HepG2 (cell line): Measurements from ENCODE around the gene COA5. TPM values are rescaled to one million over a fixed set of nuclear protein-coding genes. Genes with fewer than 3 reads are reported as not detected.

Experiments
- ATAC-seq: fragments of 200-7000 bp; cut with Tn5 transposase; 3 replicates; pipeline ENCODE4 v1.9.1; 2020; ENCODE audit warnings: mild to moderate bottlenecking, moderate library complexity
- BruUV-seq: library from RNA; stranded (reverse); fragments of 400-500 nt; replicated peaks from 2 replicates; lab custom pipeline; 2021; lab: Mats Ljungman, UMichigan
- CTCF ChIA-PET: fragments of 300-600 bp; formaldehyde crosslinking; extraction: SDS; loops from one replicate; lab custom pipeline; 2021; ENCODE audit warnings: low total read pairs, inconsistent platforms, low intra/inter-chr PET ratio; lab: Yijun Ruan, JAX
- POLR2A ChIA-PET: fragments of 350-600 bp; sonication (Branson Sonifier 250); formaldehyde crosslinking; loops from one replicate; lab custom pipeline; 2020; ENCODE audit warnings: antibody characterized with exemption, inconsistent platforms; lab: Yijun Ruan, JAX
- DNase-seq: peaks from one replicate; pipeline ENCODE4 v3.0.0-alpha.2; 2015; ENCODE audit warnings: low spot score
- FAIRE-seq: peaks from 3 replicates; lab custom pipeline; 2011; peaks lifted over from hg19 to GRCh38; lab: Jason Lieb, UNC
- H2AFZ ChIP-seq: one replicate; pipeline ENCODE4 v1.6.1; 2011; ENCODE audit warnings: low read length, inconsistent platforms
- H3K27ac ChIP-seq: fragments of 300-600 bp; 3 replicates; pipeline ENCODE4 v1.8.0; 2011; ENCODE audit warnings: mixed run types, mild to moderate bottlenecking, mixed read lengths, low read length, inconsistent platforms; ENCODE audit not compliant: insufficient read depth; ENCODE audit errors: extremely low read length
- H3K27me3 ChIP-seq, 2 experiments: fragments of 200-600 bp in 1 of 2; 2 replicates in 1 of 2; 3 replicates in 1 of 2; pipeline versions ENCODE4 v1.6.0 to v1.8.0; 2011; ENCODE audit warnings: low read length in 2 of 2, mild to moderate bottlenecking in 2 of 2, moderate library complexity in 2 of 2, inconsistent platforms in 1 of 2; ENCODE audit not compliant: insufficient read depth in 2 of 2, control insufficient read depth in 1 of 2
- H3K36me3 ChIP-seq, 2 experiments: fragments of 200-600 bp in 1 of 2; replicated peaks in 1 of 2; 2 replicates in 1 of 2; 3 replicates in 1 of 2; pipeline versions ENCODE4 v1.5.1 to v1.8.0; 2011; ENCODE audit warnings: low read length in 2 of 2, inconsistent platforms in 1 of 2; ENCODE audit not compliant: insufficient read depth in 2 of 2, control insufficient read depth in 1 of 2
- H3K4me1 ChIP-seq: 2 replicates; pipeline ENCODE4 v1.5.1; 2012; ENCODE audit warnings: low read length, inconsistent platforms; ENCODE audit not compliant: insufficient read depth
- H3K4me2 ChIP-seq: 2 replicates; pipeline ENCODE4 v1.6.0; 2011; ENCODE audit warnings: low read depth, low read length, inconsistent platforms
- H3K4me3 ChIP-seq, 3 experiments: fragments of 200-600 bp in 1 of 3; sonication (generic), shearing (Covaris generic) in 1 of 3; replicated peaks in 1 of 3; 2 replicates each; pipeline ENCODE4 v1.5.1; 2011 to 2016; ENCODE audit warnings: low read length in 3 of 3, inconsistent platforms in 2 of 3, low read depth in 2 of 3, mild to moderate bottlenecking in 2 of 3, control low read depth in 1 of 3, mixed read lengths in 1 of 3; ENCODE audit not compliant: insufficient read depth in 1 of 3
- H3K79me2 ChIP-seq: one replicate; pipeline ENCODE4 v1.6.1; 2011; ENCODE audit warnings: low read length, inconsistent platforms; ENCODE audit not compliant: insufficient read depth
- H3K9ac ChIP-seq: 2 replicates; pipeline ENCODE4 v1.6.0; 2011; ENCODE audit warnings: mild to moderate bottlenecking, low read depth, low read length, inconsistent platforms; ENCODE audit not compliant: insufficient read depth
- H3K9me3 ChIP-seq: 2 replicates; pipeline ENCODE4 v1.5.1; 2012; ENCODE audit warnings: mild to moderate bottlenecking, low read length
- H4K20me1 ChIP-seq: 2 replicates; pipeline ENCODE4 v1.6.0; 2011; ENCODE audit warnings: inconsistent platforms, mild to moderate bottlenecking, low read length, moderate library complexity; ENCODE audit not compliant: insufficient read depth
- KDM4B ChIP-seq: sonication (generic); formaldehyde crosslinking; IDR thresholded peaks from 2 replicates; pipeline ENCODE4 v1.4.0; 2020; ENCODE audit warnings: missing genetic modification reagents
- KDM5B ChIP-seq: sonication (generic); formaldehyde crosslinking; IDR thresholded peaks from 2 replicates; pipeline ENCODE4 v1.4.0; 2020; ENCODE audit warnings: missing genetic modification reagents, mild to moderate bottlenecking, borderline replicate concordance
- ZNF383 ChIP-seq: sonication (generic); formaldehyde crosslinking; IDR thresholded peaks from 2 replicates; pipeline ENCODE4 v1.4.0; 2020; ENCODE audit warnings: missing genetic modification reagents, mild to moderate bottlenecking, borderline replicate concordance
- ZNF468 ChIP-seq: sonication (generic); formaldehyde crosslinking; IDR thresholded peaks from 2 replicates; pipeline ENCODE4 v1.8.0; 2022; ENCODE audit warnings: mild to moderate bottlenecking, moderate library complexity, missing genetic modification reagents
- ZNF766 ChIP-seq: sonication (generic); formaldehyde crosslinking; IDR thresholded peaks from 2 replicates; pipeline ENCODE4 v1.5.0; 2020; ENCODE audit warnings: missing genetic modification reagents, borderline replicate concordance
- WGBS: methylation state at CpG from one replicate; pipeline ENCODE4 v1.1.6; 2017; ENCODE audit warnings: low lambda C conversion rate; 5-methylcytosine and 5-hydroxymethylcytosine counted together
- in situ Hi-C: cut with HindIII; loops from 2 replicates; pipeline ENCODE4 v1.10.0; 2017; ENCODE audit warnings: low pct_unique_long_range_greater_than_20kb; ENCODE audit not compliant: extremely low pct_ligation_motif_present
- intact Hi-C: fragments of 100-400 bp; cut with micrococcal nuclease; formaldehyde crosslinking; loops from one replicate; pipeline ENCODE4 v1.10.0; 2022; ENCODE audit not compliant: unreplicated experiment
- polyA plus RNA-seq, 8 experiments: library from polyadenylated mRNA; depleted of rRNA in 3 of 8; stranded (reverse) in 7 of 8; unstranded in 1 of 8; fragments of >200 nt; fragmentation: Illumina TruSeq in 4 of 8; extraction: Trizol in 4 of 8; gene quantifications; 2 replicates each; pipeline versions ENCODE4 v1.2.1 to v1.2.3, GENCODE V29; 2011 to 2016; ENCODE audit warnings: low read depth in 4 of 8, missing spikeins in 1 of 8, mixed read lengths in 1 of 8; ENCODE audit not compliant: insufficient read depth in 1 of 8
- total RNA-seq, 5 experiments: library from RNA; depleted of rRNA; stranded (reverse); fragments of >200 nt; fragmentation: Illumina TruSeq; extraction: Trizol; gene quantifications; 2 replicates each; pipeline ENCODE4 v1.2.3, GENCODE V29; 2016; ENCODE audit warnings: low read depth in 1 of 5
- TF ChIP-seq, protein P1 (sequence below): sonication (generic); formaldehyde crosslinking; IDR thresholded peaks from 2 replicates; pipeline ENCODE4 v1.8.1; 2023; ENCODE audit warnings: missing genetic modification reagents, inconsistent platforms, borderline replicate concordance
- TF ChIP-seq, protein P2 (sequence below): IDR thresholded peaks from 2 replicates; pipeline ENCODE4 v1.6.1; 2016; ENCODE audit warnings: low read depth

Gene COA5
- total and polyA plus RNA-seq, 2 of the 13 experiments (the other 11 are each of a cell fraction or from before 2014, with no cell fraction given): 43.6 to 64.5 TPM

- TF ChIP-seq, protein P1, sequence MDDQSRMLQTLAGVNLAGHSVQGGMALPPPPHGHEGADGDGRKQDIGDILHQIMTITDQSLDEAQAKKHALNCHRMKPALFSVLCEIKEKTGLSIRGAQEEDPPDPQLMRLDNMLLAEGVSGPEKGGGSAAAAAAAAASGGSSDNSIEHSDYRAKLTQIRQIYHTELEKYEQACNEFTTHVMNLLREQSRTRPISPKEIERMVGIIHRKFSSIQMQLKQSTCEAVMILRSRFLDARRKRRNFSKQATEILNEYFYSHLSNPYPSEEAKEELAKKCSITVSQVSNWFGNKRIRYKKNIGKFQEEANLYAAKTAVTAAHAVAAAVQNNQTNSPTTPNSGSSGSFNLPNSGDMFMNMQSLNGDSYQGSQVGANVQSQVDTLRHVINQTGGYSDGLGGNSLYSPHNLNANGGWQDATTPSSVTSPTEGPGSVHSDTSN (CRISPR knock-in tag): no peak
- TF ChIP-seq KDM5B (CRISPR knock-in tag) (no peak), ZNF766 (CRISPR knock-in tag) (no peak), ZNF383 (no peak), KDM4B (CRISPR knock-in tag) (no peak), ZNF468 (CRISPR knock-in tag) (no peak)
- TF ChIP-seq, protein P2, sequence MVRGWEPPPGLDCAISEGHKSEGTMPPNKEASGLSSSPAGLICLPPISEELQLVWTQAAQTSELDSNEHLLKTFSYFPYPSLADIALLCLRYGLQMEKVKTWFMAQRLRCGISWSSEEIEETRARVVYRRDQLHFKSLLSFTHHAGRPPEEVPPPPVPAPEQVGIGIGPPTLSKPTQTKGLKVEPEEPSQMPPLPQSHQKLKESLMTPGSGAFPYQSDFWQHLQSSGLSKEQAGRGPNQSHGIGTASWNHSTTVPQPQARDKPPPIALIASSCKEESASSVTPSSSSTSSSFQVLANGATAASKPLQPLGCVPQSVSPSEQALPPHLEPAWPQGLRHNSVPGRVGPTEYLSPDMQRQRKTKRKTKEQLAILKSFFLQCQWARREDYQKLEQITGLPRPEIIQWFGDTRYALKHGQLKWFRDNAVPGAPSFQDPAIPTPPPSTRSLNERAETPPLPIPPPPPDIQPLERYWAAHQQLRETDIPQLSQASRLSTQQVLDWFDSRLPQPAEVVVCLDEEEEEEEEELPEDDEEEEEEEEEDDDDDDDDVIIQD (CRISPR knock-in tag): no peak
- Histone ChIP-seq H3K4me1 (peaks cover 19% of the 10 kb centered on the region), H4K20me1 (no peaks in the 10 kb centered on the region), H3K27me3 (no peaks in the 10 kb centered on the region), H3K36me3 (peaks cover 5 to 13% of the 10 kb centered on the region in 2 experiments), H3K9ac (no peak overlapping the region), H3K9me3 (no peaks in the 10 kb centered on the region), H3K27ac (no peak overlapping the region), H2AFZ (no peak overlapping the region), H3K4me2 (no peak overlapping the region), H3K79me2 (no peaks in the 10 kb centered on the region), H3K4me3 (no peak overlapping the region)
- no TSS peak for BruUV-seq
- in situ Hi-C loops: no loop called here
- no peak for DNase-seq
- 95% methylated on average over 9 of the region's 10 CpGs for WGBS
- CTCF ChIA-PET: no interaction called here
- intact Hi-C loops: no loop called here
- no peak for FAIRE-seq
- POLR2A ChIA-PET: no interaction called here
- ATAC-seq: no peak
These were observed 27.5 kb downstream of the COA5 start for GRCh38 chr2:98580656-98581284.
